Measurements from ENCODE around the gene CAMTA1. TPM values are rescaled to one million over a fixed set of nuclear protein-coding genes. Genes with fewer than 3 reads are reported as not detected.

The CAMTA1 gene
- total RNA-seq, 2 experiments from 2014 or later = 43.9 to 73.3 TPM

- intact Hi-C loops (cut with micrococcal nuclease; ENCODE audit: unreplicated experiment) = no loop called here
- TF ChIP-seq EZH2phosphoT487 (IDR thresholded peaks at IDR 0.05; ENCODE audit: borderline replicate concordance, low read depth, low read length) (no peak), CTCF (conservative IDR thresholded peaks at IDR 0.05; ENCODE audit: low read length) (no peak)
- CTCF ChIA-PET (ENCODE audit: unreplicated experiment) = no interaction called here
Measured at GRCh38 chr1:7636795-7637526, 851.7 kb downstream of the CAMTA1 start.

GRCh38 chr1:7638078-7638477, 852.8 kb downstream of the CAMTA1 start:
- Histone ChIP-seq H3K27ac (ENCODE audit: low read depth, low read length, poor library complexity, severe bottlenecking) (no peak overlapping the region), H3K4me1 (ENCODE audit: insufficient read depth, low read length, poor library complexity, severe bottlenecking) (no peaks in the 10 kb centered on the region), H2AFZ (ENCODE audit: low read length) (no peak overlapping the region), H3K4me2 (ENCODE audit: low read length) (no peak overlapping the region), H3K4me3 (ENCODE audit: low read depth, low read length, poor library complexity, severe bottlenecking) (no peak overlapping the region), H3K9me3 (ENCODE audit: low read length) (no peaks in the 10 kb centered on the region), H3K9me2 (ENCODE audit: insufficient read depth, low read length) (no peaks in the 10 kb centered on the region), H4K20me1 (ENCODE audit: insufficient read depth, low read length) (no peaks in the 10 kb centered on the region), H3K79me2 (ENCODE audit: insufficient read depth, low read depth, low read length) (no peaks in the 10 kb centered on the region), H3K36me3 (ENCODE audit: insufficient read depth, low read length) (no peaks in the 10 kb centered on the region)
- ChIA-PET CTCF (ENCODE audit: unreplicated experiment) (no interaction called here), POLR2A (interaction anchor here (0.6 kb wide), 1 partner anchor 23 kb away, joined by 3 read pairs; no protein-coding TSS in a partner anchor)
- intact Hi-C loops (cut with micrococcal nuclease; ENCODE audit: unreplicated experiment) = no loop called here
- no TSS peak for BruUV-seq (replicated peaks)
- TF ChIP-seq CTCF (conservative IDR thresholded peaks at IDR 0.05; ENCODE audit: low read length) (no peak), EZH2phosphoT487 (IDR thresholded peaks at IDR 0.05; ENCODE audit: borderline replicate concordance, low read depth, low read length) (no peak)
- no peak for DNase-seq (ENCODE audit: low spot score)

More at GRCh38 chr1:7636795-7637526, 851.7 kb downstream of the CAMTA1 start:
- Histone ChIP-seq H2AFZ (ENCODE audit: low read length) (no peak overlapping the region), H3K79me2 (ENCODE audit: insufficient read depth, low read depth, low read length) (no peaks in the 10 kb centered on the region), H3K4me2 (ENCODE audit: low read length) (no peak overlapping the region), H3K4me3 (ENCODE audit: low read depth, low read length, poor library complexity, severe bottlenecking) (no peak overlapping the region), H3K9me3 (ENCODE audit: low read length) (no peaks in the 10 kb centered on the region), H3K4me1 (ENCODE audit: insufficient read depth, low read length, poor library complexity, severe bottlenecking) (no peaks in the 10 kb centered on the region), H3K9me2 (ENCODE audit: insufficient read depth, low read length) (no peaks in the 10 kb centered on the region), H3K27ac (ENCODE audit: low read depth, low read length, poor library complexity, severe bottlenecking) (no peak overlapping the region), H4K20me1 (ENCODE audit: insufficient read depth, low read length) (no peaks in the 10 kb centered on the region), H3K36me3 (ENCODE audit: insufficient read depth, low read length) (no peaks in the 10 kb centered on the region)
- no TSS peak for BruUV-seq (replicated peaks)
- POLR2A ChIA-PET = no interaction called here
- no peak for DNase-seq (ENCODE audit: low spot score)

- H3K4me1 ChIP-seq (ENCODE audit: insufficient read depth, low read length, poor library complexity, severe bottlenecking) = no peaks in the 10 kb centered on the region
- intact Hi-C loops (cut with micrococcal nuclease; ENCODE audit: unreplicated experiment) = no loop called here
- TF ChIP-seq CTCF (conservative IDR thresholded peaks at IDR 0.05; ENCODE audit: low read length) (no peak), EZH2phosphoT487 (IDR thresholded peaks at IDR 0.05; ENCODE audit: borderline replicate concordance, low read depth, low read length) (no peak)
- H3K4me3 ChIP-seq (ENCODE audit: low read depth, low read length, poor library complexity, severe bottlenecking) = no peak overlapping the region
- no peak overlapping the region for H2AFZ ChIP-seq (ENCODE audit: low read length)
- no peaks in the 10 kb centered on the region for H3K79me2 ChIP-seq (ENCODE audit: insufficient read depth, low read depth, low read length)
- CTCF ChIA-PET (ENCODE audit: unreplicated experiment) = no interaction called here
- no peaks in the 10 kb centered on the region for H3K9me2 ChIP-seq (ENCODE audit: insufficient read depth, low read length)
- POLR2A ChIA-PET = no interaction called here
- no peaks in the 10 kb centered on the region for H3K9me3 ChIP-seq (ENCODE audit: low read length)
- DNase-seq (ENCODE audit: low spot score) = no peak
- H4K20me1 ChIP-seq (ENCODE audit: insufficient read depth, low read length) = no peaks in the 10 kb centered on the region
- H3K4me2 ChIP-seq (ENCODE audit: low read length) = no peak overlapping the region
- BruUV-seq (replicated peaks) = no TSS peak
- H3K36me3 ChIP-seq (ENCODE audit: insufficient read depth, low read length) = no peaks in the 10 kb centered on the region
- H3K27ac ChIP-seq (ENCODE audit: low read depth, low read length, poor library complexity, severe bottlenecking) = no peak overlapping the region
Measured at GRCh38 chr1:7639435-7640131, 854.3 kb downstream of the CAMTA1 start.
